Measurements from ENCODE around the gene NUP88.

- TF ChIP-seq POLR2AphosphoS5 (IDR thresholded peaks at IDR 0.05; ENCODE audit: low read depth, low read length): no peak
- TF ChIP-seq SIN3A (IDR thresholded peaks at IDR 0.05; ENCODE audit: borderline replicate concordance, insufficient read depth, low read length): no peak
- TF ChIP-seq REST (IDR thresholded peaks at IDR 0.05; ENCODE audit: insufficient read depth in 1 of 2, low read depth in 2 of 2, low read length in 2 of 2): no peak
These were observed 63.9 kb downstream of the NUP88 start for GRCh38 chr17:5355421-5356129.

All from PFSK-1 (cell line).